PC-9 (cell line): ENCODE results near the gene HSD17B13.

Experiments
- EZH2 ChIP-seq: fragments of 200-600 bp; sonication (generic); IDR thresholded peaks from 2 replicates; pipeline ENCODE4 v1.8.0; 2017; ENCODE audit warnings: antibody characterized with exemption, low read depth
- TF ChIP-seq, protein P1 (sequence below): fragments of 200-600 bp; sonication (generic); conservative IDR thresholded peaks from 2 replicates; pipeline ENCODE4 v1.6.1; 2017; ENCODE audit warnings: mixed run types, antibody characterized with exemption, mild to moderate bottlenecking, moderate library complexity

DNA sequence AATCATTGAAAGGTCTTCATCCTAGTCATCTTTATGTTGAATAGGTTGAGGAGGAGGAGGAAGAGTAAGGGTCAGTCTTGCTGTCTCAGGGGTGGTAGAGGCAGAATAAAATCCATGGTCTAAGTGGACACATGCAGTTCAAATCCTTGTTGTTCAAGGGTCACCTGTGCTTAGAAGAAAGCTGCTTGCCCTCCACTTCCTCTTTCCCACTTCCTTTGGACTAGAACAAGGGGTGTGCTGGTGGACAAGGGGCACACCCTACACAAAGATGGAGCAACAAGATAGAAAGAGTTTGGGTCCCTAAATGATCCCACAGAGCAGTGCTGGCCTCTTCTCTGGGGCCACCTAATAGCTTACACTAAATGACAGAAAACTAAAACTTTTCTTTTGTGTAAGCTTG, 47.9 kb downstream of the HSD17B13 start:
- TF ChIP-seq, protein P1, sequence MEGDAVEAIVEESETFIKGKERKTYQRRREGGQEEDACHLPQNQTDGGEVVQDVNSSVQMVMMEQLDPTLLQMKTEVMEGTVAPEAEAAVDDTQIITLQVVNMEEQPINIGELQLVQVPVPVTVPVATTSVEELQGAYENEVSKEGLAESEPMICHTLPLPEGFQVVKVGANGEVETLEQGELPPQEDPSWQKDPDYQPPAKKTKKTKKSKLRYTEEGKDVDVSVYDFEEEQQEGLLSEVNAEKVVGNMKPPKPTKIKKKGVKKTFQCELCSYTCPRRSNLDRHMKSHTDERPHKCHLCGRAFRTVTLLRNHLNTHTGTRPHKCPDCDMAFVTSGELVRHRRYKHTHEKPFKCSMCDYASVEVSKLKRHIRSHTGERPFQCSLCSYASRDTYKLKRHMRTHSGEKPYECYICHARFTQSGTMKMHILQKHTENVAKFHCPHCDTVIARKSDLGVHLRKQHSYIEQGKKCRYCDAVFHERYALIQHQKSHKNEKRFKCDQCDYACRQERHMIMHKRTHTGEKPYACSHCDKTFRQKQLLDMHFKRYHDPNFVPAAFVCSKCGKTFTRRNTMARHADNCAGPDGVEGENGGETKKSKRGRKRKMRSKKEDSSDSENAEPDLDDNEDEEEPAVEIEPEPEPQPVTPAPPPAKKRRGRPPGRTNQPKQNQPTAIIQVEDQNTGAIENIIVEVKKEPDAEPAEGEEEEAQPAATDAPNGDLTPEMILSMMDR = no peak
- no peak for TF ChIP-seq EZH2
